ENCODE data around the gene RNF144B.
"Not testable (repeated sequence)": the region's sequence is repeated elsewhere in the genome, so short reads cannot be mapped to it uniquely, and the experiment has no call there.

RNF144B gene

DNA sequence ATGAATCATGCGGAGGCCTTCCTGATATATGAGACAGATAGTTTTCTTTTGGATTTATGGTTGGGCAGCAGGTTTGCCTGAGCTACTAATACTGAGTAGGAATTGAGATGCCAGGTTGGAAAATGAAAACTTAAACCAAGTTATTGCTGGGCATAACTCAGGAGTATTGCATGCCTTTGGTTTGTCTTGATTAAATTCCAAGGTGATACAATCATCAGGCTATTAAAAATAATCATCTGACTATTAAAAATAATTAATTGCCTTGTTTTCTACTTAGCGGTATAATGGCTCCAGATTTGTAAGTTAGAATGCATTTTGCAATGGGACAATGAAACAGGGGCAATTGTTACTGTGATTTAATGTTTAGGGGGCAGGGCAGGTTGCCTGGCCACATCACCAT is 15.5 kb upstream of the RNF144B start:
- no peak for DNase-seq (ENCODE audit: low spot score)

DNA sequence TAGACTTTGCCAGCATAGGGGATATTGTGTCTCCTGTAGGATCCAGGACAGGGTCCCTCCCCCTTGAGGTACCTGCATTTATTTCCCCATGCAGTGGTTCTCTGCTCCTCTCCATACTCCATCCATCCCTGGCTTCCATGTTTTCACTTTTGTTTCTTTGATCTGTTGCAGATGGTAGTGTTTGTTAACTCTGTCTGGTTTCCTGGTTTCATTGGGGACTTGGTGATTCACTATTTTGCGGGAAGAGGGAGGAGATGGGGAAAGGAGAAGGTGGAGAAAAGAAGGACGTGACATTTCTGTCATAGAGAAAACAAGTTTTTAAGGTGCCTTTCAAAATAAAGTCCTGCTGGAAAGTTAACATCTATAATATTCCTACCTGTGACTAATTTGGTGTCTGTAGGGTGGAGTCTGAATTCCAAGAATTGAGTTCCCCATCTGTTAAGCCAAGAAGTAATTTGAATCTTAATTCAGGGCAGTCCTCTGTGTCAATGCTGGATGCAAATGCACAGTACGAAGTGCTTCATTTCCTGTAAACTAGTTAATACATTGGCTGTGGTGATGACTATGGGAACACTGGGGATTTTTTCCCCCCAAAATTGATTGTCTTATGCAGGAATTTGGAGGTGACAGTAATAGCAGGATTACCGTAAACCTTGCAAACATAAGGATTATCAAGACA is 6.9 kb upstream of the RNF144B start:
- no peak for DNase-seq (ENCODE audit: low spot score)

DNA sequence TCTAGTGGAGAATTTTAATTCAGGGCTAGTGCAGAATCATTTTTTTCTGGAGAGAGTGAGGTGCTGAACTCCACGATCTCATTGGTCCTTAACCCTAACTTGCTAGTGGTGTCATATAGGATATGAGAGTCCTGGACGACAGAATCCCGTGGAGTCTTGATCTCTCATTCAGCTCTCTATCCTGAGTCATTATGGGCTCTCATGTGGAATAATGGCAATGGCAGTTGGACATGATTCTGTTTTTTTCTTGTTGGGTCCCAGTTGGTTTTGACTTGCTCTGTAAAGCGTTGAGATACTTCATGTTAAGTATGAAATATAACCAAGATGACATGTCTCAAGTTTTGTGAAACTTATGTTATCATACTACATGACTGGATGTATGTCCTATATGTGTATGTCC is 6.3 kb upstream of the RNF144B start:
- no peak for DNase-seq (ENCODE audit: low spot score)

DNA sequence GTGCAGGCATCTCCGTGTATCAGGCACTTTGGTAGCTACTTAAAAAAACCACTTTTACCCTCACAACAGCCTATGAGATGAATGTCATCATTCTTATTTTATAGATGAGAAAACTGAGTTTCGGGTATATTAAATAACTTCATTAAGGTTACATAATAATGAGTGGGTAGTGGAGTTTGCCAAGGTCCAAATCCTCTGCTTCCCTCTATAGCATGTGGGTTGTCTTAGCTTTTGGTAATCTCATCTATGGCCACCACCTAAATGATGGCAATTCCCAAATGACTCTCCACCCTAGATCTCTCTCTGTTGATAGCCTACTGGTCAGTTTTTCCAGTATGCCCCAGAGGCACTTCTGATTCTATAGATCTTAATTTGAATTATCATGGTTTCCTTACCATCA is 3.7 kb upstream of the RNF144B start:
- DNase-seq (ENCODE audit: low spot score) = no peak

DNA sequence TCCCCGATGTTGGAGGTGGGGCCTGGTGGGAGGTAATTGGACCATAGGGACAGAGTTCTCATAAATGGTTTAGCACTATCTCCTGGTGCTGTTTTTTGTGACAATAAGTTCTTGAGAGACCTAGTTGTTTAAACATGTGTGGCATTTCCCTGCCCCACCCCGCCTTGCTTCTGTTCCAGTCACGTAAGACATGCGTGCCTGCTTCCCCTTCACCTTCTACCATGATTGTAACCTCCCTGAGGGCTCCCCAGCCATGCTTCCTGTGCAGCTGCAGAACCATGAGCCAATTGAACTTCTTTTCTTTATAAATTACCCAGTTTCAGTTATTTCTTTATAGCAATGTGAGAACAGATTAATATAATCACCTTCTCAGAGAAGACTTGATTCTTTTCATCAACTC is 2.5 kb upstream of the RNF144B start:
- DNase-seq (ENCODE audit: low spot score) = no peak

DNA sequence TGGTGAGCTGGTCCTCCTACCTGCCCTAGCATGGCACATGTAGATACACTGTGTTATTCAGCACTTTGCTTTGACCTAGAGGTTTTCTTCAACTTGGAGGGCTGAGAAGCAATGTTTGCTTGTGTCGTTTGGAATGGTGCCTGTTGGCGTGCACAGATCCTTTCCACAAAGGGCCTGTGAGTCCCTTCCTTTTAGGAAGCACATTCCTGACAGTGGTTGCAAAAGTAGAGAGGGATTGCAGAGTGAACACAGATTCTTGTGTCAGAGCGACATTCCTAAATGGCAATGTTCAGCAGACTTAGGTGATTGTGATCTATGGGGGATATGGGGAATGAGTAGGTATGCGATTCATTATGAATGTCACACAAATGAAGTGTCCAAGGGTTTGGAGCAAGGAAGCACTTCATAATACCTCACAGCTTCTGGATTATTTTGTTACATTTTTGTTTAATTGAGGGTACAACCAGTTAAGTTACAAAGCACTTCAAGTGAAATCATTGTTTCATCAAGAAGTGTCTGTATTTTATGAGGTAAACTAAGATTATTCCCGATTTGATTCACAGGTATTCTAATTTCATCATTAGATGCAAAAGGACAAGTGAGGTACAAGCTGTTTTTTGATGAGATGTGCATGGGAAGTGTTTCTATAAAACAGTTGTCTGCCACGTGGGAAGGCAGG is 713 bp upstream of the RNF144B start:
- DNase-seq (ENCODE audit: low spot score) = no peak

DNA sequence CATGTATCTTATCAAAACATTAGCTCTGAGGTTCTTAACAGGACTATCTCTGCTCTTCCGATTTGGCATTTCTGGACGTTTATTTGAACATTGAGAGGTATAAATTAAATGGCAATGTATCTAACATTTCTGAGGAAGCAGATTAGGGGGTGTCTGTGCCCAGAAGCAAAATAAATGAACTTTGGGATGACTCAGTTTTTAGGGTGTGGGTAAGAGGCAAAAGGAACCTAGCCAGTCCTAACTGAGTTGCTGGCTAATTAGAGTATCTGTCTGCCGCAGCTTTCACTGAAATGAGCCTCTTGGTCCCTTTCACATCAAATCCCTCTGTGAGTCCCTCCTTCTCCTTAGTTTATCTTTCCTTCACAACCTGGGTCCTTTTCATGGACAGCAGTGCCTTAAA is 1.1 kb downstream of the RNF144B start:
- no peak for DNase-seq (ENCODE audit: low spot score)

DNA sequence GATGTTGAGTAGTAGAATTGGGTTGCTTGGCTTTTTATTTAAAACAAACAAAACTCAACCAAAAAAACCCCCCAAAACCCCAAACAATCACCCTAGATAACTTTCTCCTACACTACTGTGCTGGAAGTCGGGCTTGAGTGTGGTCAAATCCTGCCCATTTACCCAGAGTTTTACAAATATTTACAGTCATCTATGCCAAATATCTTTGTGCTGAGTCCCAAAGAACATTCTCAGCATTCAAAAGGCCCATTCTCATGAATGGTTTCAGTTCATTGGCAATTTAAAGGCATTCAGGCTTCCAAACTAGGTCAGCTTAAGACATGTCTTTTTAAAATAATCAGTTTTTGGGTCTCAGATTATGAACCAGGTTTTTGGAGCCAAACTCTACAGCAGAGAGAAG is 1.8 kb downstream of the RNF144B start:
- DNase-seq (ENCODE audit: low spot score) = no peak

DNA sequence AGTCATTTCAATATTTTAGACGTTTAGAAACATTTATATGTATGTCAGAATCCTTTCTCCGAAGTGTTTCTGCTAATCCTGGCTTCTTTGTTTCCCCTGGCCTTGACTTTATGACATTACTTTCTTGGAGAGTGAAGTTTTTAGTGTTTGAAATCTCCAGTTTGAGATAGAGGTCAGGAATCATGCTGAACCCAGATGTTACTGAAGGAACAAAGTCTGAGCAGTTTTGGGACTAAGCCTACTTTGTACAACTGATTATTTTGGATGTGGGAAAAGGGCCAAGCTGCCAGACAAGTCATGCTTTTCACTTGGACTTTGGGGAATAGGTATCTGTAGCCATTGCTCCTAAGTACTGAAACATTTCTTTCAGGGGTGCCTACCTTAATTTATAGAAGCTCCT is 2.3 kb downstream of the RNF144B start:
- DNase-seq (ENCODE audit: low spot score) = no peak

DNA sequence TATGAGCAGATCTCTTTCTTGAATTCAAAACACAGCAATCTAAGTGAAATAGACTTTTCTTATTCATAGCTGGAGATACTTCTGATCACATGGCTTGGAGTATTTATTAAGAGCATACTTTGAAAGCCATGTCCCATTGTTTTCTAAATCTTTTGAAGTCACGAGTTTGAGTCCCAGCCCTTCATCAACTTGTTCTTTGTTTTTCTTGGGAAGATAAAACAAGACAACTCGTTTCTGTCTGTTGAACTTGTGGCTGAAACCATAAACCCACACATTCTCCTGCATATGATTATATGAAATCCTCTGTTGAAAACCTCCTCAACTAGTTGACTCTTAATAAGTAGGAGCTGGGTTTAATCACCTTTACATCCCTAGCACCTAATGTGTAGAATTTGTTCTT is 3.3 kb downstream of the RNF144B start:
- DNase-seq (ENCODE audit: low spot score) = no peak

DNA sequence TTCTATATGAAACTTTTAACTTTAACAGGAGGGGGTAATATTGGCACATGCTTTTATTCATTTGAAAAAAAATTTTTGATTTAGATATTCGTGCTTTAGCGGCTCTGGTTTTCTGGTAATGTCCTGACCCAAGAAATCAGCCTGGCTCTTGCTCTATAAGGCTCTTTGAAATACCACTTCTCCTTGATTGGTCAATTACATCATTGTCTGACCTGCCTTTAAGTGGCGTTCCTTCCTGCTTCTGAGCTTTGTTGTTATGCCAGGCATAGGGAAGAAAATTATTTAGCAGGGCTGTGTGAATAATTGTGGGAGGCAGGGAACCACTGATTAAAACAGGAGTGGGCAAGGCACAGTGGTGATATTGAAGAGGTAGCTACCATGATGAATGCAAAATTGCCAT is 3.9 kb downstream of the RNF144B start:
- DNase-seq (ENCODE audit: low spot score) = no peak

DNA sequence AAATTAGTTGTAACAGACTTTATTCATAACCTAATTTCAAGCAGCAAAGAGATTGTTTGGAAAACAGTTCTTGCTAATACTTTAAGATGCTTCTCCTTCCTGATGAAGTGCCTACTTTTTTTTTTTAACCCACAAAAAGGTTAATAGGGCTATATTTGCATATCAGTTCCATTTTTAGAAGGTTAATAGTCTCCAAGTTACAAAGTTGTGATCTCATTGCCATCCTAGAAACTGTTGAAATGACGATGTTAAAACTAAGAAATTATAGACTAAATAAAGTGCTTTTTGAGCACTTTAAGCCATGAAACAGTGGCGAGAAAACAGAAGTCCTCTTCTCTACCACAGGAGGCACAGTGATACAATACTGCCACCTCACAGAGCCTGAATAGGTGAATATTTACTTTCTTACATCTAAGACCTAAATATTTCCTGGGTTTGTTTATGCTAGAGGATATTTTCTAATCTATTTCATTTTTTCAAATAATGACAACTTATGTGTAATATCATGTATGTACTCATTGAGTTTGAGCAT is 5.3 kb downstream of the RNF144B start:
- DNase-seq (ENCODE audit: low spot score) = no peak

DNA sequence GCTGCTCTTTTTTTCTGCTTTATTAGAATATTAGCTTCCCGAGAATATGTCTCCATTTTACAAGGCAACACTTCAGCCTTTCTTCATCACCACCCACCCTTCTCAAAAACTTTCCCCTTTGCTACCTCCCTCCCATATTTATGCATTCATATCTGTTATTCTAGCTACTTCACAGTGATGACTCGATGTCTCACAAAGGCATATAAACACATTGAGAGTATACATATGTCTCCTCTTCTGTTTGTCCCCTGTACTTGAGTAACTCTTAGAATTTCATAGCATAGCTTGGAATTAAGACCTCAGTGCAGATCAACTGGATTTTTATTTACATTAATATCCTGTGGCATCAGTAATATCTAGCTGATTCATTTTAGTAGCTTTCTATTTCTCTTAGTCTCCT is 6.5 kb downstream of the RNF144B start:
- DNase-seq (ENCODE audit: low spot score) = no peak

DNA sequence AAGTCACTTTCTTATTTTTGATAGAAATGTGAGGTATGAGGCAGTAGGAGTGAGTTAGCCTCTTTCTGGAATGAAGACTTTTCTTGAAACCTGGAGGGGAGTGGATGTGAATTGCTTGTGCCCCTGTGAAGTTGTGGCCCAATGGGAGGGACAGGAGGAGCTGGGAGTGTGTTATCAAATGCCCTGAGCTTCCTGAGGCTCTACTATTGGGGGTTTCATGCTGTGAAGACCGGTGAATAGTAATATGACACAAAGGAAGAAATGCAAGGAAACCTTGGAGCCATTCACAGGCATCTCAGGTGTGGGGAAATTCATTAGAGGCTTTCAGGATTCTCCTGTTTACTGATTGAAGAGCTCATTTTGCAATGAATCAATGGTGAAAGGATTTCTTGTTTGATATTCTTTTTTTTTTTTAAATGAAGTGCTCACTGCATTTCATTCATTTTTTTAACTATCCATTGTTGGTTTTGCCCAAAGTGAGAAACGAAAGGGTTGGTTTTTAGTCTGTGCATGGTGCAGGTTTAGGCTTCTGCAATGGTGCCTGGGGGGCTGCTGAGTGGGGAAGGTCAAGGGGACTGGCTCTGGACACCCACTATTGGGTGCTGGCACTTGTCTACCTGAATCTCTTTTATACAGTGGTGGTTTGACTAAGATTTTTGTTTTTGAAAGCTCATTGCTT is 8.2 kb downstream of the RNF144B start:
- DNase-seq (ENCODE audit: low spot score) = no peak

DNA sequence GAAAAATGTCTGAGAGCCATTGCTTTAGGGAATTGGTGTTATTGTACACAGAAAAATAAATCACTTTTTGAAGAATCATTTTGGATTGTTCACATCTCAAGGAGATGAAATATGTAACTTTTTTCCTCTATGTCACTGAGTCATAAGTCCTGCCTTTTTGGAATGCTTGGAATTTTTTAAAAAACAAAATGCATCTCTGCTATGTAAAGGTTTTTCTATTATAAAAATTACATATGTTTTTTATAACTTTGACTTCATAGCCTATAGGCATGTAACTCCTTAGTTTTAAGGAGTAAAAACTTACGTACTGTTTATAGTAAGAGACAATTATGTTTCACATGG is 8.7 kb downstream of the RNF144B start:
- no peak for DNase-seq (ENCODE audit: low spot score)

DNA sequence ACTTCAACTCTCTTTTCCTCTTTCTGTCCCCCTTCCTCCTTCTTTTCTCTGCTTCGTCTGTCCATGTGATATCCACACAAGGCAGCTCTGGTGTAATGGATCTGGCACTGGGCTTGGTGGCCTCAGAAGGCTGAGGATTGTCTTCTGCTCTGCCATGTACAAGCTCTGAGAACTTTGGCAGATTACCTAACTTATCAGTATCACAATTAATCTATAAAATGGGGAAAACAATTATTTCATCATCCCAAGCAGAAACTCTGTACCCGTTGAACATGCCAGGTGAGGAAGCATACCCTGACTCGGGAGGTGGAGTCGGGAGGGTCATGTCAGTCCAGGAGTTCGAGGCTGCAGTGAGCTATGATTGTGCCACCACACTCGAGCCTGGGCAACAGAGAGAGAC is 10.6 kb downstream of the RNF144B start:
- no peak for DNase-seq (ENCODE audit: low spot score)

DNA sequence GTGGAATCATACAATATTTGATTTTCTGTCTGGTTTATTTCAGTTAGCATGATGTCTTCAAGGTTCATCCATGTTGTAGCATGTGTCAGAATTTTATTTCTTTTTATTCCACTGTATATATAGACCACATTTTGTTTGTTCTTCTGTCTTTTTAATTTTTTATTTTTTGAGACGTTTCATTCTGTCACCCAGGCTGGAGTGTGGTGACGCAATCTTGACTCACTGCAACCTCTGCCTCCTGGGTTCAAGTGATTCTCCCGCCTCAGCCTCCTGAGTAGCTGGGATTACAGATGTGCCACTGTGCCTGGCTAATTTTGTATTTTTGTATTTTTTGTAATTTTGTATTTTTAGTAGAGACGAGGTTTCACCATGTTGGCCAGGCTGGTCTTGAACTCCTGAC is 11.1 kb downstream of the RNF144B start:
- not testable (repeated sequence) for DNase-seq (ENCODE audit: low spot score)

DNA sequence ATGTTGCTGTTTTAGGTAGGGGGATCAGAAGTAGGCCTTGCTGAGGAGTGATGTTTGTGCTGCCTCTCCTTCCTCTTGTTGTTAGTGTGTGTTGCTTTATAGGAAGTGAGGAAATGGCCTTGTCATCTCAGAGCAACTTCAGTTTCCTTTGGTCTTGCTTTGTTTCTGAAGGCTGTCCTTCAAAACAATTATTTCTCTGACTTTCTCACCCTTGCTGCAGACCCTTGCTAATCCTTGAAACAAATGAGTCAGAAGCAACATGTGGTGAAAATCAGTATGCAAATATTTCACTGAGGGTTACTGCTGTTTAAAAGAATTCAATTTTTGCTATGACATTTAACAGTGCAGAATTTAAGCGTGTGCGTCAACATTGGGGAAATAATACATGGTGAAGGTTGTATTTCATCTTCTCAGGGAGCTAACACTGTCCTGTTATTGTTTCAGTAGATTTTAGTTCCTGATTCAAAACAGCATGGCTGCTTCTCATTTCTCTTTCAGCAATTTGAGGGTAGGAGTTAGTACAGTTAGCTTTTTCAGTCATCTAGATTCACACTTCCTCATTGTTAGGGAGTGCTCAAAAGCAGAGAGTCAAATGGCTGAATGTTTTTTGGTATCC is 13.8 kb downstream of the RNF144B start:
- DNase-seq (ENCODE audit: low spot score) = no peak

DNA sequence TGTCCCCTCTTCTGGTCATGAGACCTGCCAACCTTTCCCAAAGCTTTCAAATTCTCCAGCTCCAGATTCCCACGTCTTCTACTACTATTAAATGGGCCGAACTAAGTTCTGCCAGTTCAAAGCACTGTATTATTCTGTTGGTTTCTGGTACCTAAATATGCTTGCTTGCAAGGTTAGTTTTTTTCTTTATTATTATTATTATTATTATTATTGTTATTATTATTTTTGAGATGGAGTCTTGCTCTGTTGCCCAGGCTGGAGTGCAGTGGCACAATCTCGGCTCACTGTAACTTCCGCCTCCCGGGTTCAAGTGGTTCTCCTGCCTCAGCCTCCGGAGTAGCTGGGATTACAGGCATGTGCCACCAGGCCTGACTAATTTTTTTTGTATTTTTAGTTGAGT is 17.8 kb downstream of the RNF144B start:
- DNase-seq (ENCODE audit: low spot score) = not testable (repeated sequence)

DNA sequence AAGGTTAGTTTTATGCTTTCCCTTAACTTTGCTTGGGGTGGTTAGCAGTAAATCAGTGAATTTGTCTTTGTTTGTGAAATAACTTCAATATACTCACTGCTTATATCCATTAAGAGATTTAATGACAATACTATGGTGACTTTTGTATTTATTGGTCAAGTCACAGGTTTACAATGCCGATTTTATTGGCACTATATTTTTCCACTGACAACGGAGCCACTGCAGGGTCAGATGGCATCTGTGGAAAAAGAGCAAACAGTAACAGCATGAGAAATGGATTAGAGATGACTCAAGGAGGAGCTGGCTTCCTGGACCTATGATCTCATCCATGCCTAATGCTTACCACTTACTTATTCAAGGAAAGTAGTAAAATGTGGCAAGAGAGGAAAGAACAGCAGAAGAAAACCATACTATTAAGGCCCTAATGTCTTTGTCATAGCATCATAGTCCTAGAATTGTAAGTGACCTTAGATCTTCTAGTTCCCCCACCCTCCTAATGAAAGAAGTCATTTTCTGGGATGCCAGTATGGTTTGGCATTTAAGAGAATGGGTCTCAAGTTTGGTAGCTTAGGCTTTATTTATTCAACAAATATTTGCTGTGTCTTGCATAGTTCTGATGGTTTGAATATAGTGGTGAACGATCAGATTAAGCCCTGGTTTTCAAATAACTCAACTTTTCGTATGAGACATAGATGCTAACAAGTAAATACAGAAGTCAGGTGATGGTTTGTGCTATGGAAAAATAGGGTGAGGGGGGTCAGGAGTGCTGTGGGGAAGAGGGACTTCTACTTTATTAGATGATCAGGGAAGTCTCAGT is 18.5 kb downstream of the RNF144B start:
- no peak for DNase-seq (ENCODE audit: low spot score)

DNA sequence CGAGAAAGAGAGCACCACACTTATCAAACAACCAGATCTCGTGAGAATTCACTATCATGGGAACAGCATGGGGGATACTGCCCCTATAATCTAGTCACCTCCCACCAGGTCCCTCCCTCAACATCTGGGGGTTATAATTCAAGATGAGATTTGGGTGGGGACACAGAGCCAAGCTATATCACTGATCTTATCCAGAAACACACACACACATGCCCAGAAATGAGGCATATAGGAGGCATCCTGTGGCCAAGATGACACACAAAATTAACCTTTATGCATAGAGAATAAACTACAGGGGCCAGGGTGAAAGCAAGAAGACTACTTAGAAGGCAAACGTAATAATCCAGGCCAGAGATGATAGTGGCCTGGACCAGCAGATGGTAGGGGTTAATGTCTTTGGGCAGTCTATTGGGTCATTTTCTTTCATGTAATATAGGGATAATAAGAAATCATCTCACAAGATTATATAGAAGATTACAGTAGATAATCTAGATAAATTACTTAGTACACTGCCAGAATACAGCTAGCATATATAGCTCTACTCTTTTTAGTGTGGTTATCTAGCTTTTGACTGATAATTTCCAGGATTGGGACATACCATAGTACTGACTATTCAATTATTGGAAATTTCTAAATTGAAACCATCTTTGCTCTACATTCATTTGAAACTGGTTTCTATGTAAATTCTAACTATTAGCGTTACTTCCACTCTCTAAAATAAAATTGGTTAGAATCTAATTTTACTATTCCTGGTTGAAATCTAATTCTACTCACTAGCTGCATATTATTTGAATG is 20.0 kb downstream of the RNF144B start:
- DNase-seq (ENCODE audit: low spot score) = no peak
